ENCODE data around the gene NAXE. TPM values are rescaled to one million over a fixed set of nuclear protein-coding genes. Genes with fewer than 3 reads are reported as not detected.
"Not testable (repeated sequence)": the region's sequence is repeated elsewhere in the genome, so short reads cannot be mapped to it uniquely, and the experiment has no call there.

Gene NAXE
- total RNA-seq, 1 donor from 2014 or later, result 62.2 TPM

GRCh38 chr1:156600733-156601121 is 9.2 kb downstream of the NAXE start:
- DNase-seq (no peak), ATAC-seq (peak in 1 of 2 donors; percentile 18)
- H3K36me3 ChIP-seq, result peaks cover 33% of the 10 kb centered on the region
- no peaks in the 10 kb centered on the region for H3K9me3 ChIP-seq
- peaks cover 18% of the 10 kb centered on the region for H3K4me1 ChIP-seq
- no peaks in the 10 kb centered on the region for H3K27me3 ChIP-seq (ENCODE audit: low read depth)
- peak overlapping the region; percentile 77 for H3K27ac ChIP-seq
- no peak for TF ChIP-seq CTCF (IDR thresholded peaks at IDR 0.05)
- intact Hi-C loops (cut with DNase I), result no loop called here
- H3K4me3 ChIP-seq, result peak overlapping the region; percentile 76

- intact Hi-C loops (cut with DNase I), result no loop called here
- peak; percentile 83 for DNase-seq
- Histone ChIP-seq H3K27me3 (ENCODE audit: low read depth) (no peaks in the 10 kb centered on the region), H3K27ac (peak within 1 kb of the TSS; percentile 77), H3K36me3 (peaks cover 27% of the 10 kb centered on the region), H3K4me1 (peaks cover 18% of the 10 kb centered on the region), H3K4me3 (peak within 1 kb of the TSS; percentile 76), H3K9me3 (no peaks in the 10 kb centered on the region)
- no peak for TF ChIP-seq CTCF (IDR thresholded peaks at IDR 0.05)
- peak; percentile 88 to 95 for ATAC-seq
Measured at GRCh38 chr1:156601122-156601830, 9.7 kb downstream of the NAXE start, which contains the start of gene GPATCH4. Gene GPATCH4, minus strand, starts transcription at chr1:156601479.

- DNase-seq (no peak), ATAC-seq (peak in 1 of 2 donors; percentile 7)
- Histone ChIP-seq H3K36me3 (peaks cover 21% of the 10 kb centered on the region), H3K4me1 (peaks cover 18% of the 10 kb centered on the region), H3K9me3 (no peaks in the 10 kb centered on the region), H3K27ac (peak overlapping the region; percentile 77), H3K4me3 (peak overlapping the region; percentile 76), H3K27me3 (ENCODE audit: low read depth) (no peaks in the 10 kb centered on the region)
- TF ChIP-seq CTCF (IDR thresholded peaks at IDR 0.05), result no peak
- intact Hi-C loops (cut with DNase I), result no loop called here
Measured at GRCh38 chr1:156601892-156602291, 10.3 kb downstream of the NAXE start.

GRCh38 chr1:156602557-156602993 is 11.0 kb downstream of the NAXE start:
- peaks cover 18% of the 10 kb centered on the region for H3K4me1 ChIP-seq
- no peak overlapping the region for H3K27ac ChIP-seq
- H3K4me3 ChIP-seq, result no peak overlapping the region
- ATAC-seq, result no peak
- H3K27me3 ChIP-seq (ENCODE audit: low read depth), result no peaks in the 10 kb centered on the region
- intact Hi-C loops (cut with DNase I), result no loop called here
- no peaks in the 10 kb centered on the region for H3K9me3 ChIP-seq
- peaks cover 14% of the 10 kb centered on the region for H3K36me3 ChIP-seq
- TF ChIP-seq CTCF (IDR thresholded peaks at IDR 0.05), result peak; percentile 25
- DNase-seq, result no peak

GRCh38 chr1:156607344-156607743 is 15.8 kb downstream of the NAXE start:
- intact Hi-C loops (cut with DNase I); ATAC-seq; DNase-seq; H3K9me3 ChIP-seq; H3K4me3 ChIP-seq; H3K36me3 ChIP-seq; H3K4me1 ChIP-seq; H3K27ac ChIP-seq: not testable (repeated sequence)
- peaks cover 15% of the 10 kb centered on the region for H3K27me3 ChIP-seq (ENCODE audit: low read depth)

GRCh38 chr1:156608036-156608674 is 16.6 kb downstream of the NAXE start:
- H3K4me3 ChIP-seq, result no peak overlapping the region
- H3K4me1 ChIP-seq, result no peaks in the 10 kb centered on the region
- DNase-seq, result no peak
- intact Hi-C loops (cut with DNase I), result no loop called here
- H3K9me3 ChIP-seq, result no peaks in the 10 kb centered on the region
- H3K36me3 ChIP-seq, result no peaks in the 10 kb centered on the region
- peaks cover 15% of the 10 kb centered on the region for H3K27me3 ChIP-seq (ENCODE audit: low read depth)
- no peak overlapping the region for H3K27ac ChIP-seq
- peak; percentile 91 to 93 for ATAC-seq
- peak; percentile 71 for TF ChIP-seq CTCF (IDR thresholded peaks at IDR 0.05)

Data from lower lobe of right lung (tissue), 2 donors.